ENCODE results near the gene EBF3. TPM values are rescaled to one million over a fixed set of nuclear protein-coding genes. Genes with fewer than 3 reads are reported as not detected.

The EBF3 gene
- total RNA-seq, 1 donor from 2014 or later, result not detected

- TF ChIP-seq CTCF (conservative IDR thresholded peaks at IDR 0.05; ENCODE audit: low read depth, low read length), result no peak
- DNase-seq (ENCODE audit: low read depth), result no peak
- no peak overlapping the region for H3K4me3 ChIP-seq (ENCODE audit: low read depth, low read length)
Measured at GRCh38 chr10:129954492-129955315, 9.4 kb downstream of the EBF3 start.

GRCh38 chr10:129953119-129954051, 10.7 kb downstream of the EBF3 start:
- no peak for TF ChIP-seq CTCF (conservative IDR thresholded peaks at IDR 0.05; ENCODE audit: low read depth, low read length)
- H3K4me3 ChIP-seq (ENCODE audit: low read depth, low read length), result no peak overlapping the region
- DNase-seq (ENCODE audit: low read depth), result no peak

GRCh38 chr10:129952378-129953118, 11.5 kb downstream of the EBF3 start:
- DNase-seq (ENCODE audit: low read depth), result no peak
- TF ChIP-seq CTCF (conservative IDR thresholded peaks at IDR 0.05; ENCODE audit: low read depth, low read length), result no peak
- H3K4me3 ChIP-seq (ENCODE audit: low read depth, low read length), result no peak overlapping the region

GRCh38 chr10:129951970-129952265, 12.2 kb downstream of the EBF3 start:
- TF ChIP-seq CTCF (conservative IDR thresholded peaks at IDR 0.05; ENCODE audit: low read depth, low read length), result no peak
- DNase-seq (ENCODE audit: low read depth), result no peak
- no peak overlapping the region for H3K4me3 ChIP-seq (ENCODE audit: low read depth, low read length)

GRCh38 chr10:129951101-129951969, 12.7 kb downstream of the EBF3 start:
- DNase-seq (ENCODE audit: low read depth), result no peak
- TF ChIP-seq CTCF (conservative IDR thresholded peaks at IDR 0.05; ENCODE audit: low read depth, low read length), result no peak
- H3K4me3 ChIP-seq (ENCODE audit: low read depth, low read length), result no peak overlapping the region

GRCh38 chr10:129950676-129951075, 13.4 kb downstream of the EBF3 start:
- no peak for DNase-seq (ENCODE audit: low read depth)
- H3K4me3 ChIP-seq (ENCODE audit: low read depth, low read length), result no peak overlapping the region
- TF ChIP-seq CTCF (conservative IDR thresholded peaks at IDR 0.05; ENCODE audit: low read depth, low read length), result no peak

All from epithelial cell of proximal tubule (primary cell).